ENCODE data around the gene CHD8. TPM values are rescaled to one million over a fixed set of nuclear protein-coding genes. Genes with fewer than 3 reads are reported as not detected.

The CHD8 gene
- total RNA-seq, 1 experiment from 2014 or later = 57.4 TPM

DNA sequence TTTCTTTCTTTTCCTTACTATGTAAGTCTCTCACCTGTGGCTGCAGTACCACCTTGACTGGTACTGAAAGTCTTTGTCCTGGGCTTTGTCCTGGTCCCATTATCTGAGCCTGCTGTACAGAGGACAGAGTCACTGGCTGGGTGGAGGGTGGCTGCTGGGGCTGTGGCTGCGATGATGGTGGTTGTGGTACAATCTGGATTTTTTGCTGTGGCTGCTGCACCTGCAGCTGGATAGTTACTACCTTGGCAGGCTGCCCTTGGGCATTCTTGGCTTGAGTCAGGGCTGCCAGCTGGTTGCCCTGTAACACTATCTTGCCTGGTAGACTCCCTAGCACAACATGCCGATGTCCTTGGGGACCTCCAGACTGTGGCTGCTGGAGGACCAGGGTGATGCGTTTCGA lies 27.0 kb downstream of the CHD8 start:
- no TSS peak for BruUV-seq (replicated peaks)
- no peaks in the 10 kb centered on the region for H3K4me1 ChIP-seq (ENCODE audit: insufficient read depth, low read length)
- no peak for TF ChIP-seq EZH2 (IDR thresholded peaks at IDR 0.05; ENCODE audit: low read length, unreplicated experiment)
- no peak overlapping the region for H3K4me2 ChIP-seq (ENCODE audit: low read length)
- H3K9ac ChIP-seq (ENCODE audit: low read length) = no peak overlapping the region
- DNase-seq (peak; percentile 6), ATAC-seq (no peak)
- H3K79me2 ChIP-seq (ENCODE audit: low read length) = peaks cover 42% of the 10 kb centered on the region
- no peaks in the 10 kb centered on the region for H3F3A ChIP-seq (ENCODE audit: low read length, unreplicated experiment)
- no peaks in the 10 kb centered on the region for H3K9me3 ChIP-seq (ENCODE audit: low read length)
- H3K4me3 ChIP-seq (ENCODE audit: low read length) = no peak overlapping the region
- peaks cover 66% of the 10 kb centered on the region for H3K36me3 ChIP-seq (ENCODE audit: low read depth, low read length)
- no peak overlapping the region for H2AFZ ChIP-seq (ENCODE audit: low read length)
- no peaks in the 10 kb centered on the region for H3K9me2 ChIP-seq (replicated peaks; ENCODE audit: low read length)
- intact Hi-C loops (cut with micrococcal nuclease) = no loop called here
- no peaks in the 10 kb centered on the region for H4K20me1 ChIP-seq (ENCODE audit: low read length)
- ChIA-PET POLR2A (ENCODE audit: unreplicated experiment) (no interaction called here), CTCF (no interaction called here)
- no peak overlapping the region for H3K27ac ChIP-seq (ENCODE audit: low read length)
- H3K27me3 ChIP-seq (ENCODE audit: low read length) = no peaks in the 10 kb centered on the region

GRCh38 chr14:21426692-21427091 lies 29.2 kb downstream of the CHD8 start:
- ATAC-seq = no peak
- Histone ChIP-seq H3K27ac (ENCODE audit: low read length) (no peak overlapping the region), H3K9ac (ENCODE audit: low read length) (no peak overlapping the region), H4K20me1 (ENCODE audit: low read length) (no peaks in the 10 kb centered on the region), H3F3A (ENCODE audit: low read length, unreplicated experiment) (no peaks in the 10 kb centered on the region), H3K27me3 (ENCODE audit: low read length) (no peaks in the 10 kb centered on the region), H3K4me1 (ENCODE audit: insufficient read depth, low read length) (no peaks in the 10 kb centered on the region), H3K36me3 (ENCODE audit: low read depth, low read length) (peaks cover 76% of the 10 kb centered on the region), H2AFZ (ENCODE audit: low read length) (no peak overlapping the region), H3K79me2 (ENCODE audit: low read length) (peaks cover 19% of the 10 kb centered on the region), H3K4me2 (ENCODE audit: low read length) (no peak overlapping the region), H3K4me3 (ENCODE audit: low read length) (no peak overlapping the region), H3K9me2 (replicated peaks; ENCODE audit: low read length) (no peaks in the 10 kb centered on the region), H3K9me3 (ENCODE audit: low read length) (no peaks in the 10 kb centered on the region)
- ChIA-PET CTCF (no interaction called here), POLR2A (ENCODE audit: unreplicated experiment) (no interaction called here)
- TF ChIP-seq EZH2phosphoT487 (IDR thresholded peaks at IDR 0.05; ENCODE audit: borderline replicate concordance, low read length) (no peak), EZH2 (IDR thresholded peaks at IDR 0.05; ENCODE audit: low read length, unreplicated experiment) (no peak)
- TF ChIP-seq, protein P1, sequence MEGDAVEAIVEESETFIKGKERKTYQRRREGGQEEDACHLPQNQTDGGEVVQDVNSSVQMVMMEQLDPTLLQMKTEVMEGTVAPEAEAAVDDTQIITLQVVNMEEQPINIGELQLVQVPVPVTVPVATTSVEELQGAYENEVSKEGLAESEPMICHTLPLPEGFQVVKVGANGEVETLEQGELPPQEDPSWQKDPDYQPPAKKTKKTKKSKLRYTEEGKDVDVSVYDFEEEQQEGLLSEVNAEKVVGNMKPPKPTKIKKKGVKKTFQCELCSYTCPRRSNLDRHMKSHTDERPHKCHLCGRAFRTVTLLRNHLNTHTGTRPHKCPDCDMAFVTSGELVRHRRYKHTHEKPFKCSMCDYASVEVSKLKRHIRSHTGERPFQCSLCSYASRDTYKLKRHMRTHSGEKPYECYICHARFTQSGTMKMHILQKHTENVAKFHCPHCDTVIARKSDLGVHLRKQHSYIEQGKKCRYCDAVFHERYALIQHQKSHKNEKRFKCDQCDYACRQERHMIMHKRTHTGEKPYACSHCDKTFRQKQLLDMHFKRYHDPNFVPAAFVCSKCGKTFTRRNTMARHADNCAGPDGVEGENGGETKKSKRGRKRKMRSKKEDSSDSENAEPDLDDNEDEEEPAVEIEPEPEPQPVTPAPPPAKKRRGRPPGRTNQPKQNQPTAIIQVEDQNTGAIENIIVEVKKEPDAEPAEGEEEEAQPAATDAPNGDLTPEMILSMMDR (conservative IDR thresholded peaks at IDR 0.05; ENCODE audit: low read depth, low read length) = no peak
- no TSS peak for BruUV-seq (replicated peaks)
- no peak for DNase-seq
- intact Hi-C loops (cut with micrococcal nuclease) = no loop called here

- TF ChIP-seq, protein P1 (conservative IDR thresholded peaks at IDR 0.05; ENCODE audit: low read depth, low read length) = no peak
- TF ChIP-seq EZH2phosphoT487 (IDR thresholded peaks at IDR 0.05; ENCODE audit: borderline replicate concordance, low read length) (no peak), EZH2 (IDR thresholded peaks at IDR 0.05; ENCODE audit: low read length, unreplicated experiment) (no peak)
- H2AFZ ChIP-seq (ENCODE audit: low read length) = no peak overlapping the region
- H3K79me2 ChIP-seq (ENCODE audit: low read length) = no peaks in the 10 kb centered on the region
- ChIA-PET CTCF (no interaction called here), POLR2A (ENCODE audit: unreplicated experiment) (no interaction called here)
- intact Hi-C loops (cut with micrococcal nuclease) = no loop called here
- no peaks in the 10 kb centered on the region for H4K20me1 ChIP-seq (ENCODE audit: low read length)
- no peaks in the 10 kb centered on the region for H3K9me2 ChIP-seq (replicated peaks; ENCODE audit: low read length)
- no peaks in the 10 kb centered on the region for H3K27me3 ChIP-seq (ENCODE audit: low read length)
- peaks cover 45% of the 10 kb centered on the region for H3K36me3 ChIP-seq (ENCODE audit: low read depth, low read length)
- ATAC-seq (no peak), DNase-seq (no peak)
- H3F3A ChIP-seq (ENCODE audit: low read length, unreplicated experiment) = no peaks in the 10 kb centered on the region
- H3K9ac ChIP-seq (ENCODE audit: low read length) = no peak overlapping the region
- no peak overlapping the region for H3K4me3 ChIP-seq (ENCODE audit: low read length)
- H3K4me1 ChIP-seq (ENCODE audit: insufficient read depth, low read length) = no peaks in the 10 kb centered on the region
- no peaks in the 10 kb centered on the region for H3K9me3 ChIP-seq (ENCODE audit: low read length)
- no TSS peak for BruUV-seq (replicated peaks)
- H3K27ac ChIP-seq (ENCODE audit: low read length) = no peak overlapping the region
- no peak overlapping the region for H3K4me2 ChIP-seq (ENCODE audit: low read length)
Observed at GRCh38 chr14:21419528-21419927, 36.4 kb downstream of the CHD8 start.

Data from PC-3 (cell line).